Measurements from ENCODE around the gene TTC9. TPM values are rescaled to one million over a fixed set of nuclear protein-coding genes. Genes with fewer than 3 reads are reported as not detected.
A peak's percentile ranks its signal among the peaks of the same experiment; 100 is the strongest.

TTC9 gene
- total and polyA plus RNA-seq, 4 donors = 4.3 to 7.5 (median 6.8) TPM

DNA sequence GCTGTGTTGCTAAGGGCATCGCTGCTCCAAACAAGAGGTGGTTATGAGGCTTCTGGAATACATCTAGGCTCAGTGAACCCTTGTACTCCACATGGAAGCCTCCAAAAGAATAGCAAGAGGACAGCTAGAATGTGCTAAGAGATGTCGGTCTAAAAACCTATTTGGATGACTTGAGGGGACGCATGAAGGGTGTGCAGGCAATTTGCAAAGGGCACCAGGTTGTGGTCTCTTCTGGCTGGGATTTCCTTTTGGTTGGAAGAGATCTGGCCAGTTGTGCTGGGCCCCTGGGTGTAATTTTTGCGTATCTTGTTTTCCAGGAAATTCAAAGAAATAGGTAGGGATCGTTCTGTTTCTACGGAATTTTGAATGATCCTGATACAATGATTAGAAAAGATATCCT is 4.2 kb downstream of the TTC9 start:
- Histone ChIP-seq H3K4me1 (ENCODE audit: control insufficient read depth in 5 of 5, insufficient read depth in 5 of 5, low read length in 5 of 5) (peaks cover 0 to 11% (median 0%) of the 10 kb centered on the region in 5 donors), H3K36me3 (ENCODE audit: control insufficient read depth in 4 of 4, insufficient read depth in 4 of 4, low read length in 4 of 4) (no peaks in the 10 kb centered on the region), H3K4me3 (no peak overlapping the region), H3K9ac (ENCODE audit: insufficient read depth in 1 of 2, low read length in 2 of 2) (no peak overlapping the region), H3K27me3 (ENCODE audit: control insufficient read depth in 3 of 3, insufficient read depth in 3 of 3, low read length in 2 of 3) (peaks cover 0 to 22% (median 17%) of the 10 kb centered on the region in 3 donors), H3K27ac (ENCODE audit: low read depth in 1 of 2, low read length in 1 of 2) (peak overlapping the region in 1 of 2 donors; percentile 38), H3K9me3 (ENCODE audit: control insufficient read depth in 4 of 4, insufficient read depth in 3 of 4, low read length in 3 of 4) (no peaks in the 10 kb centered on the region)
- TF ChIP-seq, protein P1, sequence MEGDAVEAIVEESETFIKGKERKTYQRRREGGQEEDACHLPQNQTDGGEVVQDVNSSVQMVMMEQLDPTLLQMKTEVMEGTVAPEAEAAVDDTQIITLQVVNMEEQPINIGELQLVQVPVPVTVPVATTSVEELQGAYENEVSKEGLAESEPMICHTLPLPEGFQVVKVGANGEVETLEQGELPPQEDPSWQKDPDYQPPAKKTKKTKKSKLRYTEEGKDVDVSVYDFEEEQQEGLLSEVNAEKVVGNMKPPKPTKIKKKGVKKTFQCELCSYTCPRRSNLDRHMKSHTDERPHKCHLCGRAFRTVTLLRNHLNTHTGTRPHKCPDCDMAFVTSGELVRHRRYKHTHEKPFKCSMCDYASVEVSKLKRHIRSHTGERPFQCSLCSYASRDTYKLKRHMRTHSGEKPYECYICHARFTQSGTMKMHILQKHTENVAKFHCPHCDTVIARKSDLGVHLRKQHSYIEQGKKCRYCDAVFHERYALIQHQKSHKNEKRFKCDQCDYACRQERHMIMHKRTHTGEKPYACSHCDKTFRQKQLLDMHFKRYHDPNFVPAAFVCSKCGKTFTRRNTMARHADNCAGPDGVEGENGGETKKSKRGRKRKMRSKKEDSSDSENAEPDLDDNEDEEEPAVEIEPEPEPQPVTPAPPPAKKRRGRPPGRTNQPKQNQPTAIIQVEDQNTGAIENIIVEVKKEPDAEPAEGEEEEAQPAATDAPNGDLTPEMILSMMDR (IDR thresholded peaks at IDR 0.05; ENCODE audit: control extremely low read depth, extremely low read depth) = no peak
- 87 to 97% methylated on average over 6 of the region's 6 CpGs for WGBS, 2 donors
- DNase-seq = no peak
- ATAC-seq (ENCODE audit: insufficient read depth, low FRiP score) = no peak

DNA sequence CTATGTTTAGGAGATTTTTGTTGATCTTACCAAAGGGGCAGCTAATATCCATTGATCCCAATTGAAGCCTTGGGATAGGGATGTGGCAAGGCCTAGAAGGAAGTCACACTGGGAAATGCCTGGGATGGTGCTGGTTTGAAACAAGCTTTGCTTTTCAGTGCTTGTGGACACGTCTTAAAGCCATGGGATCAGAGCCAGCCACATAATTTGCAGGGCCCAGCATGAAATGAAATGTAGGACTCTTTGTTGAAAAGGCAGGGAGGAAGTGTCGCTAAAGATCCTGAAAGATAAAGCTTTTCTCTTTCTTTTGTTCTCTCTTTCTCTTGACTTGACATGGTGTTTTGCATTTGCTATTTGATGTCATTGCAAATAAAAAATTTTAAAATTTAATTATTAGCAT is 5.0 kb downstream of the TTC9 start:
- H3K27me3 ChIP-seq (ENCODE audit: control insufficient read depth in 3 of 3, insufficient read depth in 3 of 3, low read length in 2 of 3) = peaks cover 0 to 18% (median 12%) of the 10 kb centered on the region in 3 donors
- no peak overlapping the region for H3K9ac ChIP-seq (ENCODE audit: insufficient read depth in 1 of 2, low read length in 2 of 2)
- H3K4me3 ChIP-seq = no peak overlapping the region
- TF ChIP-seq, protein P1 (IDR thresholded peaks at IDR 0.05; ENCODE audit: control extremely low read depth, extremely low read depth) = no peak
- no peaks in the 10 kb centered on the region for H3K36me3 ChIP-seq (ENCODE audit: control insufficient read depth in 4 of 4, insufficient read depth in 4 of 4, low read length in 4 of 4)
- DNase-seq = no peak
- H3K4me1 ChIP-seq (ENCODE audit: control insufficient read depth in 5 of 5, insufficient read depth in 5 of 5, low read length in 5 of 5) = peaks cover 0 to 7% (median 0%) of the 10 kb centered on the region in 5 donors
- no peak overlapping the region for H3K27ac ChIP-seq (ENCODE audit: low read depth in 1 of 2, low read length in 1 of 2)
- WGBS, 2 donors = 69 to 72% methylated on average over 2 of the region's 2 CpGs
- no peaks in the 10 kb centered on the region for H3K9me3 ChIP-seq (ENCODE audit: control insufficient read depth in 4 of 4, insufficient read depth in 3 of 4, low read length in 3 of 4)
- ATAC-seq (ENCODE audit: insufficient read depth, low FRiP score) = no peak

GRCh38 chr14:70648346-70648745 is 6.6 kb downstream of the TTC9 start:
- Histone ChIP-seq H3K4me3 (no peak overlapping the region), H3K9me3 (ENCODE audit: control insufficient read depth in 4 of 4, insufficient read depth in 3 of 4, low read length in 3 of 4) (no peaks in the 10 kb centered on the region), H3K9ac (ENCODE audit: insufficient read depth in 1 of 2, low read length in 2 of 2) (no peak overlapping the region), H3K27ac (ENCODE audit: low read depth in 1 of 2, low read length in 1 of 2) (no peak overlapping the region), H3K36me3 (ENCODE audit: control insufficient read depth in 4 of 4, insufficient read depth in 4 of 4, low read length in 4 of 4) (no peaks in the 10 kb centered on the region), H3K4me1 (ENCODE audit: control insufficient read depth in 5 of 5, insufficient read depth in 5 of 5, low read length in 5 of 5) (peaks cover 0 to 3% (median 0%) of the 10 kb centered on the region in 5 donors), H3K27me3 (ENCODE audit: control insufficient read depth in 3 of 3, insufficient read depth in 3 of 3, low read length in 2 of 3) (peaks cover 0 to 12% (median 9%) of the 10 kb centered on the region in 3 donors)
- TF ChIP-seq, protein P1 (IDR thresholded peaks at IDR 0.05; ENCODE audit: control extremely low read depth, extremely low read depth) = no peak
- DNase-seq (no peak), ATAC-seq (ENCODE audit: insufficient read depth, low FRiP score) (no peak)

GRCh38 chr14:70649803-70650202 is 8.1 kb downstream of the TTC9 start:
- Histone ChIP-seq H3K9ac (ENCODE audit: insufficient read depth in 1 of 2, low read length in 2 of 2) (no peak overlapping the region), H3K36me3 (ENCODE audit: control insufficient read depth in 4 of 4, insufficient read depth in 4 of 4, low read length in 4 of 4) (no peaks in the 10 kb centered on the region), H3K27me3 (ENCODE audit: control insufficient read depth in 3 of 3, insufficient read depth in 3 of 3, low read length in 2 of 3) (peaks cover 0 to 2% (median 0%) of the 10 kb centered on the region in 3 donors), H3K4me1 (ENCODE audit: control insufficient read depth in 5 of 5, insufficient read depth in 5 of 5, low read length in 5 of 5) (peaks cover 0 to 2% (median 0%) of the 10 kb centered on the region in 5 donors), H3K9me3 (ENCODE audit: control insufficient read depth in 4 of 4, insufficient read depth in 3 of 4, low read length in 3 of 4) (no peaks in the 10 kb centered on the region), H3K4me3 (no peak overlapping the region), H3K27ac (ENCODE audit: low read depth in 1 of 2, low read length in 1 of 2) (no peak overlapping the region)
- ATAC-seq (ENCODE audit: insufficient read depth, low FRiP score) (no peak), DNase-seq (no peak)
- whole genome bisulfite sequencing, 2 donors = 89 to 94% methylated on average over 4 of the region's 4 CpGs
- TF ChIP-seq, protein P1 (IDR thresholded peaks at IDR 0.05; ENCODE audit: control extremely low read depth, extremely low read depth) = no peak
